Measurements from ENCODE around the gene TTC29.

GRCh38 chr4:146833530-146833929 is 112.1 kb downstream of the TTC29 start:
- TF ChIP-seq, protein P1, sequence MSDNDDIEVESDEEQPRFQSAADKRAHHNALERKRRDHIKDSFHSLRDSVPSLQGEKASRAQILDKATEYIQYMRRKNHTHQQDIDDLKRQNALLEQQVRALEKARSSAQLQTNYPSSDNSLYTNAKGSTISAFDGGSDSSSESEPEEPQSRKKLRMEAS (CRISPR knock-in tag; IDR thresholded peaks at IDR 0.05) = no peak
- TF ChIP-seq KAT7 (CRISPR knock-in tag; IDR thresholded peaks at IDR 0.05; ENCODE audit: borderline replicate concordance) = no peak
- no peak for TF ChIP-seq CTCF (IDR thresholded peaks at IDR 0.05)
- no peak for TF ChIP-seq ZBTB21 (CRISPR knock-in tag; IDR thresholded peaks at IDR 0.05; ENCODE audit: borderline replicate concordance)
- no peak for TF ChIP-seq STAT6 (CRISPR knock-in tag; conservative IDR thresholded peaks at IDR 0.05; ENCODE audit: low read depth)
- TF ChIP-seq NFE2L1 (CRISPR knock-in tag; IDR thresholded peaks at IDR 0.05) = no peak
- no peak for TF ChIP-seq HMGA2 (CRISPR knock-in tag; IDR thresholded peaks at IDR 0.05)
- TF ChIP-seq CBFB (CRISPR knock-in tag; IDR thresholded peaks at IDR 0.05; ENCODE audit: low read depth) = no peak
- no peak for TF ChIP-seq E2F1 (CRISPR knock-in tag; IDR thresholded peaks at IDR 0.05)
- TF ChIP-seq ATF3 (CRISPR knock-in tag; conservative IDR thresholded peaks at IDR 0.05) = no peak
- no peak for TF ChIP-seq ZNF138 (CRISPR knock-in tag; conservative IDR thresholded peaks at IDR 0.05)
- TF ChIP-seq ZNF121 (CRISPR knock-in tag; IDR thresholded peaks at IDR 0.05) = no peak
